ENCODE results near the gene MLF2. TPM values are rescaled to one million over a fixed set of nuclear protein-coding genes. Genes with fewer than 3 reads are reported as not detected.

The MLF2 gene
- total and polyA plus RNA-seq, 10 of the 15 experiments (the other 5 are each of a cell fraction or from before 2014, with no cell fraction given): 13.5 to 222 (median 130) TPM

DNA sequence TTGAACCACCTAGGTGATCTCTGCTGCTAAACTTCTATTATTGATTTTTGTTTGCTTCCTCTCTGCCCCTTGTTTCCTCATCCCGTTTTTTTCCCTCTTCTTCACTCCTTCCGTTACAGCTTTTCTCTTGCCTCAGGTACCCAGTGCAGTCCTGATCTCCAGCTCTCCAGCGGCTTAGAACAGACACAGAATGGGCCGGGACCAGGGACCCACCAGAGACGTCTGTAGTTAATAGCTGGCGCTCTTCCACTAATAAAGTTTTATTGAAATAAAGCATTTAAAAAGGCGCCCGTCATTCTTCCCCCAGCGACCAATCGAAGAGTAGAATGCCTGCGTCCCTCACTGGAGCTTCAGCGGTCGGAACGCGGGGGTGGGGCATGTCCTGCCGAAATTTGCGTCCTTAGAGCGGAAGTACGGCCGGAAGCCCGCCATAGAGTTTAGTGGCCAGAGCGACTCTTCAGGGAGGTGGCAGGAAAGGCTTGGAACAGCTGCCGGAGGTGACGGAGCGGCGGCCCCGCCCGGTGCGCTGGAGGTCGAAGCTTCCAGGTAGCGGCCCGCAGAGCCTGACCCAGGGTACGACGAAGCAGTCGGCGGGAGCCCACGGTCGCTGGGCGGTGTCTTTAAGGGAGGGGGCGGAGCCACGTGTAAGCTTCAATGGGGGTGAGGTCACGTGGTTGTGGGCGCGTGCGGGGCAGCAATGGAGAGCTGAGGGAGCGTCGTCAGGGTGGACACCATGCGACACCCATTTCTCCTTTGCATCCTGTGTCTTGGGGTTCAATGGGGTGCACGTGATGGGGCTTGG lies 29.1 kb downstream of the MLF2 start, which contains the start of gene COPS7A (continued):
- no peak for TF ChIP-seq HDAC2 (IDR thresholded peaks at IDR 0.05)
- TF ChIP-seq CBX5 (IDR thresholded peaks at IDR 0.05; ENCODE audit: low read depth): no peak
- peak; percentile 68; the same call in 1 of the 2 replicates for TF ChIP-seq NFYB (IDR thresholded peaks at IDR 0.05; ENCODE audit: insufficient read depth, low read depth, low read length)
- TF ChIP-seq RAD21 (IDR thresholded peaks at IDR 0.05; ENCODE audit: insufficient read depth, low read depth, low read length): no peak
- peak; percentile 77; the same call in 1 of the 2 replicates for TF ChIP-seq TARDBP (IDR thresholded peaks at IDR 0.05; ENCODE audit: borderline replicate concordance)
- TF ChIP-seq, protein P1, sequence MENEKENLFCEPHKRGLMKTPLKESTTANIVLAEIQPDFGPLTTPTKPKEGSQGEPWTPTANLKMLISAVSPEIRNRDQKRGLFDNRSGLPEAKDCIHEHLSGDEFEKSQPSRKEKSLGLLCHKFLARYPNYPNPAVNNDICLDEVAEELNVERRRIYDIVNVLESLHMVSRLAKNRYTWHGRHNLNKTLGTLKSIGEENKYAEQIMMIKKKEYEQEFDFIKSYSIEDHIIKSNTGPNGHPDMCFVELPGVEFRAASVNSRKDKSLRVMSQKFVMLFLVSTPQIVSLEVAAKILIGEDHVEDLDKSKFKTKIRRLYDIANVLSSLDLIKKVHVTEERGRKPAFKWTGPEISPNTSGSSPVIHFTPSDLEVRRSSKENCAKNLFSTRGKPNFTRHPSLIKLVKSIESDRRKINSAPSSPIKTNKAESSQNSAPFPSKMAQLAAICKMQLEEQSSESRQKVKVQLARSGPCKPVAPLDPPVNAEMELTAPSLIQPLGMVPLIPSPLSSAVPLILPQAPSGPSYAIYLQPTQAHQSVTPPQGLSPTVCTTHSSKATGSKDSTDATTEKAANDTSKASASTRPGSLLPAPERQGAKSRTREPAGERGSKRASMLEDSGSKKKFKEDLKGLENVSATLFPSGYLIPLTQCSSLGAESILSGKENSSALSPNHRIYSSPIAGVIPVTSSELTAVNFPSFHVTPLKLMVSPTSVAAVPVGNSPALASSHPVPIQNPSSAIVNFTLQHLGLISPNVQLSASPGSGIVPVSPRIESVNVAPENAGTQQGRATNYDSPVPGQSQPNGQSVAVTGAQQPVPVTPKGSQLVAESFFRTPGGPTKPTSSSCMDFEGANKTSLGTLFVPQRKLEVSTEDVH (IDR thresholded peaks at IDR 0.05; ENCODE audit: low read depth, partially characterized antibody): peak; percentile 95
- no peak for TF ChIP-seq ZNF622 (IDR thresholded peaks at IDR 0.05)
- no peak for TF ChIP-seq STAT1 (conservative IDR thresholded peaks at IDR 0.05)
- TF ChIP-seq, protein P2, sequence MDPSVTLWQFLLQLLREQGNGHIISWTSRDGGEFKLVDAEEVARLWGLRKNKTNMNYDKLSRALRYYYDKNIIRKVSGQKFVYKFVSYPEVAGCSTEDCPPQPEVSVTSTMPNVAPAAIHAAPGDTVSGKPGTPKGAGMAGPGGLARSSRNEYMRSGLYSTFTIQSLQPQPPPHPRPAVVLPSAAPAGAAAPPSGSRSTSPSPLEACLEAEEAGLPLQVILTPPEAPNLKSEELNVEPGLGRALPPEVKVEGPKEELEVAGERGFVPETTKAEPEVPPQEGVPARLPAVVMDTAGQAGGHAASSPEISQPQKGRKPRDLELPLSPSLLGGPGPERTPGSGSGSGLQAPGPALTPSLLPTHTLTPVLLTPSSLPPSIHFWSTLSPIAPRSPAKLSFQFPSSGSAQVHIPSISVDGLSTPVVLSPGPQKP (IDR thresholded peaks at IDR 0.05; ENCODE audit: low read depth, low read length): peak; percentile 99
- peak; percentile 78 for TF ChIP-seq POLR2AphosphoS2 (IDR thresholded peaks at IDR 0.05; ENCODE audit: low read depth, low read length)
- peak; percentile 62; the same call in 2 of the 3 replicates for TF ChIP-seq POU2F2 (IDR thresholded peaks at IDR 0.05; ENCODE audit: borderline replicate concordance, low read depth, low read length)
- no peak for TF ChIP-seq EED (IDR thresholded peaks at IDR 0.05; ENCODE audit: low read depth)
- TF ChIP-seq, protein P3, sequence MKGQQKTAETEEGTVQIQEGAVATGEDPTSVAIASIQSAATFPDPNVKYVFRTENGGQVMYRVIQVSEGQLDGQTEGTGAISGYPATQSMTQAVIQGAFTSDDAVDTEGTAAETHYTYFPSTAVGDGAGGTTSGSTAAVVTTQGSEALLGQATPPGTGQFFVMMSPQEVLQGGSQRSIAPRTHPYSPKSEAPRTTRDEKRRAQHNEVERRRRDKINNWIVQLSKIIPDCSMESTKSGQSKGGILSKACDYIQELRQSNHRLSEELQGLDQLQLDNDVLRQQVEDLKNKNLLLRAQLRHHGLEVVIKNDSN (IDR thresholded peaks at IDR 0.05; ENCODE audit: borderline replicate concordance, extremely low read length, insufficient read depth, low read depth, low read length): peak; percentile 93
- peak; percentile 67; the same call in 1 of the 2 replicates for TF ChIP-seq SPI1 (IDR thresholded peaks at IDR 0.05; ENCODE audit: borderline replicate concordance, insufficient read depth, low read depth, low read length)
- TF ChIP-seq IRF4 (IDR thresholded peaks at IDR 0.05; ENCODE audit: low read depth, low read length): no peak
- TF ChIP-seq, protein P4, sequence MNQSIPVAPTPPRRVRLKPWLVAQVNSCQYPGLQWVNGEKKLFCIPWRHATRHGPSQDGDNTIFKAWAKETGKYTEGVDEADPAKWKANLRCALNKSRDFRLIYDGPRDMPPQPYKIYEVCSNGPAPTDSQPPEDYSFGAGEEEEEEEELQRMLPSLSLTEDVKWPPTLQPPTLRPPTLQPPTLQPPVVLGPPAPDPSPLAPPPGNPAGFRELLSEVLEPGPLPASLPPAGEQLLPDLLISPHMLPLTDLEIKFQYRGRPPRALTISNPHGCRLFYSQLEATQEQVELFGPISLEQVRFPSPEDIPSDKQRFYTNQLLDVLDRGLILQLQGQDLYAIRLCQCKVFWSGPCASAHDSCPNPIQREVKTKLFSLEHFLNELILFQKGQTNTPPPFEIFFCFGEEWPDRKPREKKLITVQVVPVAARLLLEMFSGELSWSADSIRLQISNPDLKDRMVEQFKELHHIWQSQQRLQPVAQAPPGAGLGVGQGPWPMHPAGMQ (IDR thresholded peaks at IDR 0.05; ENCODE audit: borderline replicate concordance): no peak
- no peak for TF ChIP-seq CHD4 (IDR thresholded peaks at IDR 0.05)
- TF ChIP-seq, protein P5, sequence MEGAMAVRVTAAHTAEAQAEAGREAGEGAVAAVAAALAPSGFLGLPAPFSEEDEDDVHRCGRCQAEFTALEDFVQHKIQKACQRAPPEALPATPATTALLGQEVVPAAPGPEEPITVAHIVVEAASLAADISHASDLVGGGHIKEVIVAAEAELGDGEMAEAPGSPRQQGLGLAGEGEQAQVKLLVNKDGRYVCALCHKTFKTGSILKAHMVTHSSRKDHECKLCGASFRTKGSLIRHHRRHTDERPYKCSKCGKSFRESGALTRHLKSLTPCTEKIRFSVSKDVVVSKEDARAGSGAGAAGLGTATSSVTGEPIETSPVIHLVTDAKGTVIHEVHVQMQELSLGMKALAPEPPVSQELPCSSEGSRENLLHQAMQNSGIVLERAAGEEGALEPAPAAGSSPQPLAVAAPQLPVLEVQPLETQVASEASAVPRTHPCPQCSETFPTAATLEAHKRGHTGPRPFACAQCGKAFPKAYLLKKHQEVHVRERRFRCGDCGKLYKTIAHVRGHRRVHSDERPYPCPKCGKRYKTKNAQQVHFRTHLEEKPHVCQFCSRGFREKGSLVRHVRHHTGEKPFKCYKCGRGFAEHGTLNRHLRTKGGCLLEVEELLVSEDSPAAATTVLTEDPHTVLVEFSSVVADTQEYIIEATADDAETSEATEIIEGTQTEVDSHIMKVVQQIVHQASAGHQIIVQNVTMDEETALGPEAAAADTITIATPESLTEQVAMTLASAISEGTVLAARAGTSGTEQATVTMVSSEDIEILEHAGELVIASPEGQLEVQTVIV (IDR thresholded peaks at IDR 0.05; ENCODE audit: borderline replicate concordance, partially characterized antibody): peak; percentile 64
- TF ChIP-seq ZNF24 (IDR thresholded peaks at IDR 0.05): no peak

Data from GM12878 (cell line).